ENCODE results near the gene SUN5.

GRCh38 chr20:32946629-32947028, 57.6 kb downstream of the SUN5 start:
- TF ChIP-seq, protein P1, sequence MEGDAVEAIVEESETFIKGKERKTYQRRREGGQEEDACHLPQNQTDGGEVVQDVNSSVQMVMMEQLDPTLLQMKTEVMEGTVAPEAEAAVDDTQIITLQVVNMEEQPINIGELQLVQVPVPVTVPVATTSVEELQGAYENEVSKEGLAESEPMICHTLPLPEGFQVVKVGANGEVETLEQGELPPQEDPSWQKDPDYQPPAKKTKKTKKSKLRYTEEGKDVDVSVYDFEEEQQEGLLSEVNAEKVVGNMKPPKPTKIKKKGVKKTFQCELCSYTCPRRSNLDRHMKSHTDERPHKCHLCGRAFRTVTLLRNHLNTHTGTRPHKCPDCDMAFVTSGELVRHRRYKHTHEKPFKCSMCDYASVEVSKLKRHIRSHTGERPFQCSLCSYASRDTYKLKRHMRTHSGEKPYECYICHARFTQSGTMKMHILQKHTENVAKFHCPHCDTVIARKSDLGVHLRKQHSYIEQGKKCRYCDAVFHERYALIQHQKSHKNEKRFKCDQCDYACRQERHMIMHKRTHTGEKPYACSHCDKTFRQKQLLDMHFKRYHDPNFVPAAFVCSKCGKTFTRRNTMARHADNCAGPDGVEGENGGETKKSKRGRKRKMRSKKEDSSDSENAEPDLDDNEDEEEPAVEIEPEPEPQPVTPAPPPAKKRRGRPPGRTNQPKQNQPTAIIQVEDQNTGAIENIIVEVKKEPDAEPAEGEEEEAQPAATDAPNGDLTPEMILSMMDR (conservative IDR thresholded peaks at IDR 0.05) = no peak
- TF ChIP-seq EZH2 (IDR thresholded peaks at IDR 0.05; ENCODE audit: low read depth) = no peak

Data from PC-9 (cell line).